ENCODE data around the gene VSTM4.

Gene VSTM4

GRCh38 chr10:48993627-48994026 lies 121.7 kb downstream of the VSTM4 start:
- Histone ChIP-seq H3K36me3 (ENCODE audit: insufficient read depth, insufficient read length, low read length) (no peaks in the 10 kb centered on the region), H3K4me1 (ENCODE audit: insufficient read depth, insufficient read length) (no peaks in the 10 kb centered on the region), H3K9ac (ENCODE audit: insufficient read length, low read depth) (no peak overlapping the region), H3K4me3 (ENCODE audit: insufficient read length, low read depth) (no peak overlapping the region), H3K27me3 (ENCODE audit: insufficient read depth, insufficient read length) (no peaks in the 10 kb centered on the region), H3K9me3 (ENCODE audit: insufficient read depth, low read length) (no peaks in the 10 kb centered on the region)
- DNase-seq (ENCODE audit: low read depth, low spot score): no peak
- TF ChIP-seq ZNF274 (IDR thresholded peaks at IDR 0.05; ENCODE audit: low read depth, low read length) (no peak), YY1 (IDR thresholded peaks at IDR 0.05; ENCODE audit: insufficient read depth, insufficient read length) (no peak), SUZ12 (IDR thresholded peaks at IDR 0.05; ENCODE audit: extremely low read depth, insufficient read depth, insufficient read length) (no peak)

GRCh38 chr10:48990226-48990625 lies 125.1 kb downstream of the VSTM4 start:
- Histone ChIP-seq H3K9ac (ENCODE audit: insufficient read length, low read depth) (no peak overlapping the region), H3K4me1 (ENCODE audit: insufficient read depth, insufficient read length) (no peaks in the 10 kb centered on the region), H3K9me3 (ENCODE audit: insufficient read depth, low read length) (no peaks in the 10 kb centered on the region), H3K36me3 (ENCODE audit: insufficient read depth, insufficient read length, low read length) (no peaks in the 10 kb centered on the region), H3K4me3 (ENCODE audit: insufficient read length, low read depth) (no peak overlapping the region), H3K27me3 (ENCODE audit: insufficient read depth, insufficient read length) (no peaks in the 10 kb centered on the region)
- TF ChIP-seq SUZ12 (IDR thresholded peaks at IDR 0.05; ENCODE audit: extremely low read depth, insufficient read depth, insufficient read length): no peak
- no peak for TF ChIP-seq YY1 (IDR thresholded peaks at IDR 0.05; ENCODE audit: insufficient read depth, insufficient read length)
- no peak for TF ChIP-seq ZNF274 (IDR thresholded peaks at IDR 0.05; ENCODE audit: low read depth, low read length)
- no peak for DNase-seq (ENCODE audit: low read depth, low spot score)

GRCh38 chr10:48985621-48986158 lies 129.6 kb downstream of the VSTM4 start:
- TF ChIP-seq ZNF274 (IDR thresholded peaks at IDR 0.05; ENCODE audit: low read depth, low read length) (no peak), SUZ12 (IDR thresholded peaks at IDR 0.05; ENCODE audit: extremely low read depth, insufficient read depth, insufficient read length) (no peak), YY1 (IDR thresholded peaks at IDR 0.05; ENCODE audit: insufficient read depth, insufficient read length) (no peak)
- no peak overlapping the region for H3K9ac ChIP-seq (ENCODE audit: insufficient read length, low read depth)

GRCh38 chr10:48983648-48984351 lies 131.5 kb downstream of the VSTM4 start:
- Histone ChIP-seq H3K9me3 (ENCODE audit: insufficient read depth, low read length) (no peaks in the 10 kb centered on the region), H3K36me3 (ENCODE audit: insufficient read depth, insufficient read length, low read length) (no peaks in the 10 kb centered on the region), H3K4me1 (ENCODE audit: insufficient read depth, insufficient read length) (no peaks in the 10 kb centered on the region), H3K4me3 (ENCODE audit: insufficient read length, low read depth) (no peak overlapping the region), H3K27me3 (ENCODE audit: insufficient read depth, insufficient read length) (no peaks in the 10 kb centered on the region), H3K9ac (ENCODE audit: insufficient read length, low read depth) (no peak overlapping the region)
- no peak for TF ChIP-seq ZNF274 (IDR thresholded peaks at IDR 0.05; ENCODE audit: low read depth, low read length)
- no peak for TF ChIP-seq YY1 (IDR thresholded peaks at IDR 0.05; ENCODE audit: insufficient read depth, insufficient read length)
- TF ChIP-seq SUZ12 (IDR thresholded peaks at IDR 0.05; ENCODE audit: extremely low read depth, insufficient read depth, insufficient read length): no peak
- DNase-seq (ENCODE audit: low read depth, low spot score): no peak

More at GRCh38 chr10:48985621-48986158, 129.6 kb downstream of the VSTM4 start:
- Histone ChIP-seq H3K9me3 (ENCODE audit: insufficient read depth, low read length) (no peaks in the 10 kb centered on the region), H3K27me3 (ENCODE audit: insufficient read depth, insufficient read length) (no peaks in the 10 kb centered on the region), H3K4me1 (ENCODE audit: insufficient read depth, insufficient read length) (no peaks in the 10 kb centered on the region), H3K36me3 (ENCODE audit: insufficient read depth, insufficient read length, low read length) (no peaks in the 10 kb centered on the region), H3K4me3 (ENCODE audit: insufficient read length, low read depth) (no peak overlapping the region)
- no peak for DNase-seq (ENCODE audit: low read depth, low spot score)

- no peaks in the 10 kb centered on the region for H3K9me3 ChIP-seq (ENCODE audit: insufficient read depth, low read length)
- H3K4me3 ChIP-seq (ENCODE audit: insufficient read length, low read depth): no peak overlapping the region
- H3K9ac ChIP-seq (ENCODE audit: insufficient read length, low read depth): no peak overlapping the region
- H3K27me3 ChIP-seq (ENCODE audit: insufficient read depth, insufficient read length): no peaks in the 10 kb centered on the region
- H3K4me1 ChIP-seq (ENCODE audit: insufficient read depth, insufficient read length): no peaks in the 10 kb centered on the region
- H3K36me3 ChIP-seq (ENCODE audit: insufficient read depth, insufficient read length, low read length): no peaks in the 10 kb centered on the region
- no peak for DNase-seq (ENCODE audit: low read depth, low spot score)
- no peak for TF ChIP-seq YY1 (IDR thresholded peaks at IDR 0.05; ENCODE audit: insufficient read depth, insufficient read length)
- TF ChIP-seq SUZ12 (IDR thresholded peaks at IDR 0.05; ENCODE audit: extremely low read depth, insufficient read depth, insufficient read length): no peak
- TF ChIP-seq ZNF274 (IDR thresholded peaks at IDR 0.05; ENCODE audit: low read depth, low read length): no peak
Measured at GRCh38 chr10:48982584-48982983, 132.7 kb downstream of the VSTM4 start.

GRCh38 chr10:48981310-48981907 lies 133.9 kb downstream of the VSTM4 start:
- Histone ChIP-seq H3K4me1 (ENCODE audit: insufficient read depth, insufficient read length) (no peaks in the 10 kb centered on the region), H3K27me3 (ENCODE audit: insufficient read depth, insufficient read length) (no peaks in the 10 kb centered on the region), H3K36me3 (ENCODE audit: insufficient read depth, insufficient read length, low read length) (no peaks in the 10 kb centered on the region), H3K4me3 (ENCODE audit: insufficient read length, low read depth) (no peak overlapping the region), H3K9ac (ENCODE audit: insufficient read length, low read depth) (no peak overlapping the region), H3K9me3 (ENCODE audit: insufficient read depth, low read length) (no peaks in the 10 kb centered on the region)
- TF ChIP-seq YY1 (IDR thresholded peaks at IDR 0.05; ENCODE audit: insufficient read depth, insufficient read length) (no peak), SUZ12 (IDR thresholded peaks at IDR 0.05; ENCODE audit: extremely low read depth, insufficient read depth, insufficient read length) (no peak), ZNF274 (IDR thresholded peaks at IDR 0.05; ENCODE audit: low read depth, low read length) (no peak)
- DNase-seq (ENCODE audit: low read depth, low spot score): peak; percentile 18

GRCh38 chr10:48978318-48978717 lies 137.0 kb downstream of the VSTM4 start:
- Histone ChIP-seq H3K36me3 (ENCODE audit: insufficient read depth, insufficient read length, low read length) (no peaks in the 10 kb centered on the region), H3K27me3 (ENCODE audit: insufficient read depth, insufficient read length) (no peaks in the 10 kb centered on the region), H3K9me3 (ENCODE audit: insufficient read depth, low read length) (no peaks in the 10 kb centered on the region), H3K9ac (ENCODE audit: insufficient read length, low read depth) (no peak overlapping the region), H3K4me3 (ENCODE audit: insufficient read length, low read depth) (no peak overlapping the region), H3K4me1 (ENCODE audit: insufficient read depth, insufficient read length) (no peaks in the 10 kb centered on the region)
- no peak for DNase-seq (ENCODE audit: low read depth, low spot score)
- TF ChIP-seq YY1 (IDR thresholded peaks at IDR 0.05; ENCODE audit: insufficient read depth, insufficient read length) (no peak), SUZ12 (IDR thresholded peaks at IDR 0.05; ENCODE audit: extremely low read depth, insufficient read depth, insufficient read length) (no peak), ZNF274 (IDR thresholded peaks at IDR 0.05; ENCODE audit: low read depth, low read length) (no peak)

Measured in NT2/D1 (cell line).